ENCODE data around the gene RPGRIP1L. TPM values are rescaled to one million over a fixed set of nuclear protein-coding genes. Genes with fewer than 3 reads are reported as not detected.

The RPGRIP1L gene
- total RNA-seq, 1 donor from 2014 or later, result 19.9 TPM

DNA sequence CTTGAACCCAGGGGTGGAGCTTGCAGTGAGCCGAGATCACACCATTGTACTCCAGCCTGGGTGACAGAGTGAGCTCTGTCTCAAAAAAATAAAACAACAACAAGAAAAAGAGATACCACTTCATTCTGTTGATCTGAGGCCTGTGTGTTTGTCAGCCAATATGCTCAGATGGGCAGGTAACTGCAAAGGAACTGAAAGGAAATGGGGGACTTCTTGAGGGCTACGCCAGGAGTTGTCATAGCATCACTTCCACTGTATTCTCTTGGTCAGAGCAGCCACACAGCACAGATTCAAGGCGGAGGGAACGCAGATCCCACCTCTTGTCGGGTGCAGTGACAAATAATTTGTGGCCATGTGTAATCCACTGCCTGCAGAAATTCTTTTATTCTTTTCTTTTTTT is 126.8 kb downstream of the RPGRIP1L start:
- peaks cover 3% of the 10 kb centered on the region for H3K9me3 Mint-ChIP-seq (ENCODE audit: low read depth)
- H3K27me3 Mint-ChIP-seq, result no peaks in the 10 kb centered on the region
- H3K27ac Mint-ChIP-seq, result no peak overlapping the region
- no peaks in the 10 kb centered on the region for H3K36me3 Mint-ChIP-seq (ENCODE audit: insufficient read depth)
- no peak for DNase-seq (ENCODE audit: low spot score, unreplicated experiment)
- no peaks in the 10 kb centered on the region for H3K4me1 Mint-ChIP-seq (ENCODE audit: low read depth)
- H3K4me3 Mint-ChIP-seq (ENCODE audit: low read depth), result no peak overlapping the region
- TF ChIP-seq, protein P1, sequence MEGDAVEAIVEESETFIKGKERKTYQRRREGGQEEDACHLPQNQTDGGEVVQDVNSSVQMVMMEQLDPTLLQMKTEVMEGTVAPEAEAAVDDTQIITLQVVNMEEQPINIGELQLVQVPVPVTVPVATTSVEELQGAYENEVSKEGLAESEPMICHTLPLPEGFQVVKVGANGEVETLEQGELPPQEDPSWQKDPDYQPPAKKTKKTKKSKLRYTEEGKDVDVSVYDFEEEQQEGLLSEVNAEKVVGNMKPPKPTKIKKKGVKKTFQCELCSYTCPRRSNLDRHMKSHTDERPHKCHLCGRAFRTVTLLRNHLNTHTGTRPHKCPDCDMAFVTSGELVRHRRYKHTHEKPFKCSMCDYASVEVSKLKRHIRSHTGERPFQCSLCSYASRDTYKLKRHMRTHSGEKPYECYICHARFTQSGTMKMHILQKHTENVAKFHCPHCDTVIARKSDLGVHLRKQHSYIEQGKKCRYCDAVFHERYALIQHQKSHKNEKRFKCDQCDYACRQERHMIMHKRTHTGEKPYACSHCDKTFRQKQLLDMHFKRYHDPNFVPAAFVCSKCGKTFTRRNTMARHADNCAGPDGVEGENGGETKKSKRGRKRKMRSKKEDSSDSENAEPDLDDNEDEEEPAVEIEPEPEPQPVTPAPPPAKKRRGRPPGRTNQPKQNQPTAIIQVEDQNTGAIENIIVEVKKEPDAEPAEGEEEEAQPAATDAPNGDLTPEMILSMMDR (IDR thresholded peaks at IDR 0.05; ENCODE audit: unreplicated experiment), result no peak

DNA sequence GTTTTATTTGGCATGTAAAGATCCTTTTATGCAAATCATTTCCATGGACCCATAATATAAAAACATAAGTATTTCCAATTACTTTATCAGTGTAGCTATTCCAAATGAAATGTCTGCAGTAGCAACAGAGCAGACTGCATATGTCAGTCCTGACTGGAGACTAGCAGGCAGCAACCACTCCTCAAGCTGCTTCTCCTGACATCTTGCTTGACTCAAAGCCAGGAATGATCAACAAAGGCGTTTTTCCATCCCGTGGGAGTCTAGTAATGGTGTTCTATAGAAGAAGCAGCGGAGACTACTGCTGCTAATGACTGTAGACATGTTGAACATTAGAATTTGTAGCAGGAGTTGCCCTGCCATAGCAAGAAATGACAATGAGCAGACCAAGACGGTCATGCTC is 127.4 kb downstream of the RPGRIP1L start:
- H3K4me3 Mint-ChIP-seq (ENCODE audit: low read depth), result no peak overlapping the region
- no peak for DNase-seq (ENCODE audit: low spot score, unreplicated experiment)
- no peaks in the 10 kb centered on the region for H3K27me3 Mint-ChIP-seq
- TF ChIP-seq, protein P1 (IDR thresholded peaks at IDR 0.05; ENCODE audit: unreplicated experiment), result no peak
- H3K36me3 Mint-ChIP-seq (ENCODE audit: insufficient read depth), result peaks cover 2% of the 10 kb centered on the region
- no peak overlapping the region for H3K27ac Mint-ChIP-seq
- no peaks in the 10 kb centered on the region for H3K4me1 Mint-ChIP-seq (ENCODE audit: low read depth)
- H3K9me3 Mint-ChIP-seq (ENCODE audit: low read depth), result peaks cover 10% of the 10 kb centered on the region

DNA sequence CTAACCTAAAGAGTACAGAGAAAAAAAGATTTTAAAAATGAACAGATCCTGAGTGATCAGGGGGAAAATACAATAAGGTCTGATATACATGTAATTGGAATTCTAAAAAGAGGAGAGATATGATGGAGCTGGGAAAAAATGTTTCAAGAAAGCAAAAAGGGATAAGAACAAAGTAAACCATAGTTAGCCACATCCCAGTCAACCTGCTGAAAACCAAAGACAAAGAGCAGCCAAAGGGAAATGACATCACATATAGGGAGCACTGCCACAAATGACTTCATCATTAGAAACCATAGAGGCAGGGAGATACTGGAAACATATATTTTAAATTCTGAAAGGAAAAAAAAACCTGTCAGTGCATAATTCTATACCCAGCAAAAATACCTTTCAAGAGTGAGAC is 131.9 kb downstream of the RPGRIP1L start:
- Mint-ChIP-seq H3K36me3 (ENCODE audit: insufficient read depth) (peaks cover 4% of the 10 kb centered on the region), H3K27ac (no peak overlapping the region), H3K9me3 (ENCODE audit: low read depth) (peaks cover 23% of the 10 kb centered on the region), H3K4me1 (ENCODE audit: low read depth) (no peaks in the 10 kb centered on the region), H3K4me3 (ENCODE audit: low read depth) (no peak overlapping the region), H3K27me3 (no peaks in the 10 kb centered on the region)
- DNase-seq (ENCODE audit: low spot score, unreplicated experiment), result no peak
- TF ChIP-seq, protein P1 (IDR thresholded peaks at IDR 0.05; ENCODE audit: unreplicated experiment), result no peak

DNA sequence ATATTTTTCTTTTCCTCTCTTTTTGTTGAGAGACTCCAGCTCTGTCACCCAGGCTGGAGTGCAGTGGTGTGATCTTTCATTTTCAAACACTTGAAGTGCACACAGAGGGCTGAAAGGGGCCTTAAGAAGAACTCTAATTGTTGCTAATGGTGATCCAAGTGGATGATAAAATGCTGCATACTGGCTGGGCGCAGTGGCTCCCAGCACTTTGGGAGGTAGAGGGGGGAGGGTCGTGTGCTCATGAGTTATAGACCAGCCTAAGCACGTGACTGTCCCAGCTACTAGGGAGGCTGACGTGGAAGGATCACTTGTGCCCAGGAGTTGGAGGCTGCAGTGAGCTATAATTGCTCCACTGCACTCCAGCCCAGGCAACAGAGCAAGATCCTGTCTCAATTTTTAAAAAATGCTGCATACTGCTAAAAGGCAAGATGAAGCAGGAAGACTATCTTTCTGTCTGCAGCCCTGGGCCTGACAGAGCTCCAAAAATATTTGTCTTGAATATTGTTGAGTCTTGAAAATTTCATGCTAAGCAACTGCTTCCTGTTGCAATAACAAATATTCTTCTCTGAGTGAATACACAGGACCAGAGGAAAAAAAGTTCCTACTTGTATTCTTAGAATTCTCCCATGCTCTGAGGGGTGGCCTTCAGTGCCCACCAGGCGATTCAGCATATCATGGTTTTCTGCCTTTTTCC is 137.0 kb downstream of the RPGRIP1L start:
- no peaks in the 10 kb centered on the region for H3K27me3 Mint-ChIP-seq
- H3K4me1 Mint-ChIP-seq (ENCODE audit: low read depth), result no peaks in the 10 kb centered on the region
- no peak overlapping the region for H3K27ac Mint-ChIP-seq
- no peak for DNase-seq (ENCODE audit: low spot score, unreplicated experiment)
- no peak overlapping the region for H3K4me3 Mint-ChIP-seq (ENCODE audit: low read depth)
- peaks cover 23% of the 10 kb centered on the region for H3K9me3 Mint-ChIP-seq (ENCODE audit: low read depth)
- peaks cover 4% of the 10 kb centered on the region for H3K36me3 Mint-ChIP-seq (ENCODE audit: insufficient read depth)
- TF ChIP-seq, protein P1 (IDR thresholded peaks at IDR 0.05; ENCODE audit: unreplicated experiment), result no peak

DNA sequence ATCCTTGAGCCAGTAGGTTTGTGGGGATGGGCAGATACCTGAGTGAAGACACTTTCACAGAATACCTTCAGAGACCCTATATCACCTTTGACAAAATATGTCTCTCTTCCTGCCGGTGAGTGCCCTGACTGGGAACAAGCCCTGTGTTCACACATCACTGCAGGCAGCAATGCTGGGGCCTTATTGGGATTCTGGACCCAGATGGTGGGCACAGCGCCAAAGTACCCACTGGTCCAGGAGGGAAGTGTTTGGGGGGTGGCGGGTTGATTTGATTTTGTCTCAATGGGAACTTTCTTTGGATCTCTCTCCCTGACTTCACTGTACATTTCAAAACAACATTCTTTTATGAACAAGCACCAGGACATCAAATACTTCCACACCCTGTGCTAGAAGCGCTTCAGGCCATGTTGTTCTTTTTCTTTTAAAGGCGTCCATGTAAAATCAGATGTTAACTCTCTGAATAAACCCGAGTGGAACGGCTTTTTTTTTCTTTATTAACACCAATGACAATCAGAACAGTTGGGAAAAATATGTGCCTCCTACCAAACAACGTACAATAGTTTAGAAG is 138.3 kb downstream of the RPGRIP1L start:
- H3K9me3 Mint-ChIP-seq (ENCODE audit: low read depth), result peaks cover 11% of the 10 kb centered on the region

More for the DNA sequence above, 138.3 kb downstream of the RPGRIP1L start:
- H3K27ac Mint-ChIP-seq, result no peak overlapping the region
- no peak for DNase-seq (ENCODE audit: low spot score, unreplicated experiment)
- TF ChIP-seq, protein P1 (IDR thresholded peaks at IDR 0.05; ENCODE audit: unreplicated experiment), result no peak
- H3K4me1 Mint-ChIP-seq (ENCODE audit: low read depth), result no peaks in the 10 kb centered on the region
- no peaks in the 10 kb centered on the region for H3K27me3 Mint-ChIP-seq
- no peak overlapping the region for H3K4me3 Mint-ChIP-seq (ENCODE audit: low read depth)
- H3K36me3 Mint-ChIP-seq (ENCODE audit: insufficient read depth), result no peaks in the 10 kb centered on the region

Measured in progenitor cell of endocrine pancreas (in vitro differentiated cells).